Transverse colon (tissue), 4 donors: ENCODE measurements around the gene SPTBN1. TPM values are rescaled to one million over a fixed set of nuclear protein-coding genes. Genes with fewer than 3 reads are reported as not detected.
A peak's percentile ranks its signal among the peaks of the same experiment; 100 is the strongest.

Experiments used
- DNase-seq: peaks from one replicate; pipeline ENCODE4 v3.0.0-alpha.2; 2019
- H3K27ac ChIP-seq, 4 donors: fragments of 200-600 bp; sonication (generic); 2 replicates each; pipeline ENCODE4 v1.5.1; 2016 to 2018; ENCODE audit warnings: inconsistent platforms in 4 of 4
- H3K27me3 ChIP-seq: fragments of 200-600 bp; sonication (generic); 2 replicates; pipeline ENCODE4 v1.5.1; 2017; ENCODE audit warnings: inconsistent platforms
- H3K36me3 ChIP-seq, 4 donors: fragments of 200-600 bp; sonication (generic); 2 replicates each; pipeline ENCODE4 v1.5.1; 2017 to 2019; ENCODE audit warnings: inconsistent platforms in 4 of 4
- H3K4me1 ChIP-seq, 4 donors: fragments of 200-600 bp; sonication (generic); 2 replicates each; pipeline ENCODE4 v1.5.1; 2017 to 2020; ENCODE audit warnings: inconsistent platforms in 4 of 4
- H3K4me3 ChIP-seq, 4 donors: fragments of 200-600 bp; sonication (generic); 1 replicate in 1 of 4; 2 replicates in 3 of 4; pipeline versions ENCODE4 v1.5.1 to v1.6.1; 2017 to 2019; ENCODE audit warnings: inconsistent platforms in 4 of 4
- H3K9me3 ChIP-seq, 2 donors: fragments of 200-600 bp; sonication (generic); 2 replicates each; pipeline ENCODE4 v1.5.1; 2017 to 2019; ENCODE audit warnings: inconsistent platforms in 2 of 2
- EP300 ChIP-seq: sonication (generic); formaldehyde crosslinking; IDR thresholded peaks from one replicate; pipeline ENCODE4 v1.6.1; 2017; ENCODE audit warnings: antibody characterized with exemption, low read depth
- POLR2A ChIP-seq: fragments of 450-650 bp; IDR thresholded peaks from one replicate; pipeline ENCODE4 v1.6.1; 2016; ENCODE audit warnings: antibody characterized with exemption, mild to moderate bottlenecking, moderate library complexity
- POLR2AphosphoS5 ChIP-seq, 3 donors: sonication (generic); formaldehyde crosslinking; IDR thresholded peaks; one replicate each; pipeline ENCODE4 v1.6.1; 2016; ENCODE audit warnings: antibody characterized with exemption in 3 of 3
- WGBS, 2 donors: methylation state at CpG; one replicate each; pipeline ENCODE4 v1.1.5; 2018; ENCODE audit warnings: low coverage in 1 of 2; 5-methylcytosine and 5-hydroxymethylcytosine counted together
- in situ Hi-C, 4 donors: fragments of 200-750 bp; cut with MboI; loops; one replicate each; pipeline versions ENCODE4 v1.15.0 to v1.15.1; 2017; ENCODE audit warnings: low sequenced_read_pairs in 3 of 4, low pct_ligation_motif_present in 1 of 4, low pct_unique_long_range_greater_than_20kb in 1 of 4
- intact Hi-C: fragments of 100-400 bp; cut with DNase I; formaldehyde crosslinking; loops from one replicate; pipeline ENCODE4 v1.15.1; 2023; ENCODE audit warnings: low total_unique reads
- total RNA-seq, 4 donors: library from RNA; depleted of rRNA; stranded (reverse); fragments of >200 nt; gene quantifications; one replicate each; pipeline ENCODE4 v1.1.0, GENCODE V29; 2016
- TF ChIP-seq, protein P1 (sequence below), 5 experiments: fragments of 200-600 bp in 3 of 5; fragments of 450-650 bp in 2 of 5; sonication (generic) in 3 of 5; IDR thresholded peaks; 1 replicate in 2 of 5; 2 replicates in 3 of 5; pipeline ENCODE4 v1.5.1; 2016 to 2017; ENCODE audit warnings: antibody characterized with exemption in 5 of 5, inconsistent platforms in 3 of 5, mild to moderate bottlenecking in 2 of 5, moderate library complexity in 1 of 5

SPTBN1 gene
- total RNA-seq, 4 donors from 2014 or later, result 269 to 301 (median 285) TPM

DNA sequence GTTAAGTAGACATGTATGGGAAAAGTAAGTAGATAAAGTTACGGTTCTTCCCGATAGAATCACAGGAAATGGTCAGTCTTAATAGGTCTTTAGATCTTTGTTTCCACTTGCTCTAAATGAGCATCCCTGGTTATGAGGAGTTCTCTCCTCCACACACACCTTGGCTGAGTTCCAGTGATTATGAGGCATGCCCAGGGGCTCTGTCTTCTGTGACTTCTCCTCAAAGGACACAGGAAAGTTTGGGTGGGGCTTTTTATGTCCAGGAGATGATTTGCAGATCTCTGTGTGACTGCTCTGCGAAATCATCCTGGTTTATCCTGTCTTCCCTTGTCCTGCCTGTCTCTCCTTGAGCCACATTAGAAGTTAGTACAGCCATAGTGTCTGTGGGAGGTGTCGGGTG is 183.5 kb downstream of the SPTBN1 start:
- Histone ChIP-seq H3K4me1 (peaks cover 3 to 40% (median 13%) of the 10 kb centered on the region in 4 donors), H3K36me3 (peaks cover 0 to 28% (median 14%) of the 10 kb centered on the region in 4 donors), H3K27ac (no peak overlapping the region), H3K4me3 (no peak overlapping the region), H3K9me3 (no peaks in the 10 kb centered on the region), H3K27me3 (no peaks in the 10 kb centered on the region)
- WGBS, 2 donors, result 78 to 84% methylated on average over 4 of the region's 4 CpGs
- in situ Hi-C loops, result loop anchor here in 1 of 4 donors (25.0 kb wide), 1 partner anchor 127 kb away; no protein-coding TSS in a partner anchor
- DNase-seq, result no peak
- intact Hi-C loops, result loop anchor here (10.0 kb wide), 1 partner anchor 305 kb away; a partner anchor contains a TSS
- TF ChIP-seq EP300 (no peak), POLR2A (no peak), POLR2AphosphoS5 (IDR thresholded peaks at IDR 0.05) (no peak)
- TF ChIP-seq, protein P1, sequence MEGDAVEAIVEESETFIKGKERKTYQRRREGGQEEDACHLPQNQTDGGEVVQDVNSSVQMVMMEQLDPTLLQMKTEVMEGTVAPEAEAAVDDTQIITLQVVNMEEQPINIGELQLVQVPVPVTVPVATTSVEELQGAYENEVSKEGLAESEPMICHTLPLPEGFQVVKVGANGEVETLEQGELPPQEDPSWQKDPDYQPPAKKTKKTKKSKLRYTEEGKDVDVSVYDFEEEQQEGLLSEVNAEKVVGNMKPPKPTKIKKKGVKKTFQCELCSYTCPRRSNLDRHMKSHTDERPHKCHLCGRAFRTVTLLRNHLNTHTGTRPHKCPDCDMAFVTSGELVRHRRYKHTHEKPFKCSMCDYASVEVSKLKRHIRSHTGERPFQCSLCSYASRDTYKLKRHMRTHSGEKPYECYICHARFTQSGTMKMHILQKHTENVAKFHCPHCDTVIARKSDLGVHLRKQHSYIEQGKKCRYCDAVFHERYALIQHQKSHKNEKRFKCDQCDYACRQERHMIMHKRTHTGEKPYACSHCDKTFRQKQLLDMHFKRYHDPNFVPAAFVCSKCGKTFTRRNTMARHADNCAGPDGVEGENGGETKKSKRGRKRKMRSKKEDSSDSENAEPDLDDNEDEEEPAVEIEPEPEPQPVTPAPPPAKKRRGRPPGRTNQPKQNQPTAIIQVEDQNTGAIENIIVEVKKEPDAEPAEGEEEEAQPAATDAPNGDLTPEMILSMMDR (IDR thresholded peaks at IDR 0.05), result no peak

DNA sequence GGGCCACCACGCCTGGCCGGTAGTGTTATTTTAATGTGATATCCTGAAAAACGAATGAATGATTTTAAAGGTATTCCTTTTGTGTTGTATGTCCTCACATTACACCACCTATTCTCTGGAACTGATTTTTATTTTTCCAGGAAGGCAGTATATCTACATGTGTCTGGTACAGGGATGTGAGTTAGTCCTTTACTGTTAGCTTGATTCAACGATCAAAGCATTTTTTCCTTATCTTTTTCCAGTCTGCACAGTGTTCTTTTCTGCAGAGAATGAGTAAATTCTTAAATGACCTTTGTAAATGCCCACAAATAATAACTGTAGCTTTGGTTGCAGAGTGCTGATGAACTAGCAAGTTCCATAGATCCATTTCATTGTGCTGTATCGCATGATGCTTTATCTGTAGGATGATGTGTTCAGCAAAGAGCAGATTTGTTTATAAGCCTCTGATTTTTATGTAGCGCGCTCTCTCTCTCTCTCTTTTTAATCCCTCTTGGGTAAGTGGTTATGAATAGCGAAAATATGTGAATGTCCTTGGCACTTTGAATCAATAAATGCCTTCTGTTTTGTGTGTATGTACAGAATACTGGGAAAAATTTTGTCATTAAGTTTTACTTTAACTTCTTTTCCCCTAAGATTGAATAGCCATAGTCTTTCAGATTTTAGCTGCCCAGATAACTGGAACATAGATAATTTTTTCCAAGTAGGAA is 184.9 kb downstream of the SPTBN1 start:
- Histone ChIP-seq H3K27ac (peak overlapping the region in 1 of 4 donors; percentile 30), H3K36me3 (peaks cover 0 to 42% (median 20%) of the 10 kb centered on the region in 4 donors), H3K4me1 (peaks cover 0 to 27% (median 3%) of the 10 kb centered on the region in 4 donors), H3K9me3 (no peaks in the 10 kb centered on the region), H3K27me3 (no peaks in the 10 kb centered on the region), H3K4me3 (no peak overlapping the region)
- TF ChIP-seq, protein P1 (IDR thresholded peaks at IDR 0.05), result no peak
- TF ChIP-seq EP300, result no peak
- TF ChIP-seq POLR2AphosphoS5 (IDR thresholded peaks at IDR 0.05), result no peak
- no peak for TF ChIP-seq POLR2A
- WGBS, 2 donors, result 65 to 83% methylated on average over 4 to 8 of the region's 8 CpGs
- intact Hi-C loops, result loop anchor here (10.0 kb wide), 1 partner anchor 306 kb away; a partner anchor contains a TSS
- in situ Hi-C loops, result loop anchor here in 1 of 4 donors (25.0 kb wide), 1 partner anchor 129 kb away; no protein-coding TSS in a partner anchor
- no peak for DNase-seq

DNA sequence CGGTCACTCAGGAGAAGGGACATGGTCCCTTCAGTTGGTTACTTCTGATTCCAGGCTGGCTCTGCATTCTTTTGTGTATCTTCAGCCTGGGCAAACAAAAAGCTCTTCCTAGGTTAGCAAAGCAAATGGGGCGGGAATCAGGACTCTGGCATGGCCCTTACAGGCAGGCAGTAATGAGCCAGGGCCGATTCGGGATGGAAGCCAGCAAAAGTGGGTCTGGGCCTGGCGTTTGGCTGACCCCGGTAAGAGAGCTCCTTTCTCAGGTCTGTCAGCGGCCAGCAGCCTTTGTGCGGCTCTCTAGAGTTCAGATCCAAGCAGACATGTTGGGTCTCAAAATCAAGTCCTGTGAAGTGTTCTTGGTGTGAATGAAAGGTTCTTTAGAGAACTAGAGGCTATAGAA is 185.9 kb downstream of the SPTBN1 start:
- Histone ChIP-seq H3K27me3 (no peaks in the 10 kb centered on the region), H3K36me3 (peaks cover 0 to 52% (median 25%) of the 10 kb centered on the region in 4 donors), H3K4me1 (peaks cover 0 to 24% (median 0%) of the 10 kb centered on the region in 4 donors), H3K4me3 (no peak overlapping the region), H3K27ac (peak overlapping the region in 1 of 4 donors; percentile 30), H3K9me3 (no peaks in the 10 kb centered on the region)
- TF ChIP-seq, protein P1 (IDR thresholded peaks at IDR 0.05), result no peak
- TF ChIP-seq POLR2A, result no peak
- TF ChIP-seq POLR2AphosphoS5 (IDR thresholded peaks at IDR 0.05), result no peak
- no peak for TF ChIP-seq EP300
- DNase-seq, result no peak
- in situ Hi-C loops, result loop anchor here in 1 of 4 donors (25.0 kb wide), 1 partner anchor 130 kb away; no protein-coding TSS in a partner anchor
- 95% methylated on average over 8 of the region's 8 CpGs; no CpG with 5 or more reads in 1 of the 2 donors for WGBS, 2 donors
- intact Hi-C loops, result loop anchor here (10.0 kb wide), 1 partner anchor 307 kb away; a partner anchor contains a TSS

DNA sequence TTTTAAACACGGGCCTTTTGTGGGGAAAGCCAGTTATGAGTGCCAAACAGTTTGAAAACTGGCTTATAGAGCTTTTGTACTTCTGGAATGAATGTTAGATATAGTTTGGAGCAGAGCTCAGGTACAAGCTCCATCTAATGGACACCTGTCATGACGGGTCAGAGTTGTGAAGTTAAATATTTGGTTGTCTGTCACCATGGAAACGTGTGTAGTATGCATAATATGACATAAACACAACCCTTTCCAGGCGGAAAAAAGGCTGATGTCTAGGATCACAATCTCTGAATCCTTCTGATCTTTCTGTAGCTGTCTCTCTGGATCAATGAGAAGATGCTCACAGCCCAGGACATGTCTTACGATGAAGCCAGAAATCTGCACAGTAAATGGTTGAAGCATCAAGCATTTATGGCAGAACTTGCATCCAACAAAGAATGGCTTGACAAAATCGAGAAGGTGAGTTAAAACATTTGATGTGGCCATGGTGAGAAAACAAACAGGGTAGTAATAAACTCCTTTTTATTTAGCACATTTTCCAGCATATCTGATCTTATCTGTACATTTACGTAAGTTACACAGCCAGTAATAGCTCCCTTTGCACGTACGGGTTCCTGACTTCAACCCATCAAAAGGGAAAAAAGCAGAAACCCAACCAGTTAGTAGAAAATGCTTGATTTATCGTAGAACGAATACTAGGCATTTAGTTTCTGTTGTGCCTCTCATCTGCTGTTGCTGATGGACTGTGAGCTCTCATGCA is 186.7 kb downstream of the SPTBN1 start:
- peaks cover 0 to 59% (median 30%) of the 10 kb centered on the region in 4 donors for H3K36me3 ChIP-seq
- H3K4me3 ChIP-seq, result no peak overlapping the region
- DNase-seq, result no peak
- WGBS, 2 donors, result 68 to 78% methylated on average over 11 of the region's 11 CpGs
- in situ Hi-C loops (loop anchor here in 1 of 4 donors (25.0 kb wide), 1 partner anchor 131 kb away; no protein-coding TSS in a partner anchor), intact Hi-C loops (loop anchor here (10.0 kb wide), 1 partner anchor 308 kb away; a partner anchor contains a TSS)
- H3K27ac ChIP-seq, result no peak overlapping the region
- no peaks in the 10 kb centered on the region for H3K27me3 ChIP-seq
- TF ChIP-seq POLR2AphosphoS5 (IDR thresholded peaks at IDR 0.05), result no peak
- TF ChIP-seq, protein P1 (IDR thresholded peaks at IDR 0.05), result no peak
- no peak for TF ChIP-seq EP300
- TF ChIP-seq POLR2A, result no peak
- no peaks in the 10 kb centered on the region for H3K9me3 ChIP-seq
- peaks cover 0 to 23% (median 0%) of the 10 kb centered on the region in 4 donors for H3K4me1 ChIP-seq
